Stimulated activated CD4-positive, alpha-beta T cell treated with anti-CD3 and anti-CD28 coated beads, Interleukin-4, amount 100 ng/mL, for 1 hour (primary cell): Measurements from ENCODE around the gene BRAF.
"Not testable (repeated sequence)": the region's sequence is repeated elsewhere in the genome, so short reads cannot be mapped to it uniquely, and the experiment has no call there.

Source experiments
- DNase-seq: peaks from one replicate; pipeline ENCODE4 v3.0.0-alpha.2; 2020

The BRAF gene

DNA sequence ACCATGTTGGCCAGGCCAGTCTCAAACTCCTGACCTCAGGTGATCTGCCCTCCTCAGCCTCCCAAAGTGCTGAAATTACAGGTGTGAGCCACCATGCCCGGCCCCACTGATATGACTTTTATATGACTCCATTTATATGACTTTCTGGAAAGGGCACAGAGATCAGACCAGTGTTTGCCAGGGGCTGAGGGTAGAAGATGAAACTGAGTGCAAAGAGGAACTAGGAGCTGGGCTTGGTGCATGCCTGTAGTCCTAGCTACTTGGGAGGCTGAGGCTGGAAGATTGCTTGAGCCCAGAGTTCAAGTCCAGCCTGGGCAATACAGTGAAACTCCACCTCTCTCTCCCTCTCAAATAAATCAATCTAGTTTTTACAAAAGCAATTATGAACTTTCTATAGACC, 7.5 kb downstream of the BRAF start:
- DNase-seq: no peak

DNA sequence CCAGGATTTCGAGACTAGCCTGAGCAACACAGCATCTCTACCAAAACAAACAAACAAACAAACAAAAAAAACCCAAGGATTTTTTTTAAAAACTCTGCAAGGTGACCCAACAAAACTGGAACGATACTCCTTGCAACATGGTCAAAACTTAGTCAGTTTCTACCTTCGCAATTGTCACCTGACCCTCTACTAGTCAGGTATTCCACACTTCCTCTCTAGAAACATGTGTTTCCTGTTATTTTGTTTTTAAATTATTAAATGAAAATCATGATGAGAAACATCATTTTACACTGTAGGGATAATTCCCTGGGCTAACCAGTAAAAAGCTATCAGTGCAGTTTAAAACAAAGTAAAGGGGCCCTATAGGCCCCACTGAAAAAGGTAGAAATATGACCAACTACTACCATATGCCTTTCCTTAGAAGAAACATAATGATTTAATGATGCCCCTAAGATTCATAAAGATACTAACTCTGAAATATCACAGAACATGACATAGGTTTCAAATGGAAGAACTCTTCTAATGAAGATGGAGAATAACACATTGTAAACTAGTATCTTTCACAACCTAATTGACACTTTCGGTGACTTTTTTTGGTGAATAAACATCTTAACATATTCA, 8.7 kb downstream of the BRAF start:
- no peak for DNase-seq

DNA sequence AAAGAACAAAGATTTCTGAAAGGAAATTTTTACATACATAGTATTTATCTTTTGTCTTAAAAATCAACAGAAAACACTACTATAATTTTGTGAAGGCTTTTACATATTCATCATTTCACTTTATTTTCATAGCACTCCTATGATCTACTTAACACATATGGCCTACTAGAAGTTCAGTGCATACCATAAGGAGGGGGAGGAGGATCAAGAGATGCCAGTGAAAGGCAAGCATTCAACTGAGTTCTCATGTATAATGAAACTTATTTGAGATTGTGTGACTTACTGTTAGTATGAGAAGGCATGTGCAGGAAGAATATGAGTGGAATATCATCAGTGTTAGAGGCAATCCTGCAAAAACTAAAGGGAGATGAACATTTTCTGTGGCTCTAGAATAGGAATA, 10.6 kb downstream of the BRAF start:
- DNase-seq: no peak

DNA sequence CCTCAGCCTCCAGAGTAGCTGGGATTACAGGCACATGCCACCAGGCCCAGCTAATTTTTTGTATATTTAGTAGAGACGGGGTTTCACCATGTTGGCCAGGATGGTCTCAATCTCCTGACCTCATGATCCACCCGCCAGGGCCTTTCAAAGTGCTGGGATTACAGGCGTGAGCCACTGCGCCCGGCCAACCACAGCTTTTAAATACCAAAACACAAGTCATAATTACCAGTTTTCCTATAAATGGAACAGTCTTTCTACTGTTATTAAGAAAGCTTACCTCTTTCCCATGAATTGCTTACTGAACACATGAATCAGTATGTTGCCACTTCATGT, 11.2 kb downstream of the BRAF start:
- DNase-seq: not testable (repeated sequence)

- DNase-seq: no peak
Measured at GRCh38 chr7:140911746-140912145, 13.0 kb downstream of the BRAF start.

- DNase-seq: no peak
Measured at GRCh38 chr7:140909476-140910161, 15.1 kb downstream of the BRAF start.

DNA sequence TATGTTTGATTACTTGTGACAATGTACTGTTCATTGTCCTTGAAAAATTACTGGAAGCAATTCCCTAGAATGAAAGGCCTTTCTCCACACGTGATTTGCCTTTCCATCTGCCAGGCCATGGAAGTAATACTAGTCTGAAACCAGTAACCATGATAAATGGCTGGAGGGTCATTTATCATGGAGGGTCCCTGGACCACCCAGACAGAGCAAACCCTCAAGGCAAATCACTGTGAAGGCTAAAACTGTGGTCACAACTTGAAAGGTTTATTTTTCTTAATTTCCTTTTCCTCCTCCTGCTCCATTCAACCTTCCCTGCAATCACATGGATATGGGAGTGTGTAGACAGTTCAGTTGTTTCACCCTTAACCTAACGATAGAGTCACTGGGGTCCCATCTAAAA, 16.4 kb downstream of the BRAF start:
- DNase-seq: no peak

DNA sequence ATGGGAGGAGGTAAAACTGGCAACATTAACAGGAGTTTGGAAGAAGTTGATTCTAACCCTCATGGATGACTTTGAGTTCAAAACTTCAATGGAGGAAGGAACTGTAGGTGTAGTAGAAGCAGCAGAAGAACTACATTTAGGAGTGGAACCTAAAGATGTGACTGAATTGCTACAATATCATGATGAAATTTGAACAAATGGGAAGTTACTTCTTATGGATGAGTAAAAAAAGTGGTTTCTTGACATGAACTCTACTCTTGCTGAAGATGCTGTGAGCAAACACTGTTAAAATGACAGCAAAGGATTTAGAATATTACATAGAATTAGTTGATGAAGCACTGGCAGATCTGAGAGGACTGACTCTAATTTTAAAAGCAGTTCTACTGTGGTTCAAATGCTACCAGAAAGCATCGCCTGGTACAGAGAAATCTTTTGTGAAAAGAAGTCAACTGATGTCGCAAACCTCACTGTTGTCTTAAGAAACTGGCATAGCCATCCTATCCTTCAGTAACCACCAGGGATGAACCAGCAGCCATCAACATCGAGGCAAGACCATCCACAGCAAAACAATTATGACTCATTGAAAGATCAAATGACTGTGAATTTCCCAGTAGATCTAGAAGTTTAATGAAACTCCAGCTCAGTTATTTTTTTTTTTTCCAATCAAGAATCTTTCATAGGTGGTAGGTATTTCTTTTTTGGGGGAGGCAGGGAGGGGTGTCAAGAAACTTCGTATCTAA, 20.8 kb downstream of the BRAF start:
- DNase-seq: no peak

GRCh38 chr7:140902303-140902953, 22.3 kb downstream of the BRAF start:
- no peak for DNase-seq

DNA sequence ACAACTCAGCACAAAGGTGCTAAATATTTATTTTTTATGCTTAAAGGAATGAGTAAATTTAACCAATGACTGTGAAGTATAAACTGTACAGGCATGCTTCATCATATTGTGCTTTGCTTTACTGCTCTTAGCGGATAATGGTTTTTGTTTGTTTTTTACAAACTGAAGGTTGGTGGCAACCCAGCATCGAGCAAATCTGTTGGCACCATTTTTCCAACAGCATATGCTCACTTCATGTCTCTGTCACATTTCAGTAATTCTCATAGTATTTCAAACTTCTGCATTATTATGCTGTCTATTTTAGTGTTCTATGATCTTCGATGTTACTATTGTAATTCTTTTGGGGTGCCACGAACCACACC, 22.8 kb downstream of the BRAF start:
- DNase-seq: no peak

GRCh38 chr7:140899883-140900282, 24.8 kb downstream of the BRAF start:
- no peak for DNase-seq

GRCh38 chr7:140898786-140899536, 25.8 kb downstream of the BRAF start:
- no peak for DNase-seq

GRCh38 chr7:140896996-140897395, 27.7 kb downstream of the BRAF start:
- no peak for DNase-seq

DNA sequence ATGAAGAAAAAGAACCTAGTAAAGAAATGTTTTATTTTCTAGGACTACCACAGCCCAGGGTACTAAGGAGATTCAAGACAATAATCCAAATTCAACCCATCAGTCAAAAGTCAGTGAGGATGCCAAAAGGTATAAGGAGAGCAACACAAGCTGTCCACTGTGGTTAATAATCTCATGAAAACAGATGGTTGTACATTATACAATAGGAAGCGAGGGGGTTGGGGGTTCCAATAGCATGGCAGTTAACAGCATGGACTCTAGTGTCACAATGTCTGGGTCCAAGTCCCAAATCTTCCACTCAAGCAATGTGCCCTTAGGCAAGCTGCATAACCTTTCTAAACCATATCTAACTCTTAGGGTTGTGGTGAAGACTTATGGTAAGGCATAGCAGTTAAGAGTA, 35.1 kb downstream of the BRAF start:
- DNase-seq: no peak

GRCh38 chr7:140889150-140889549, 35.6 kb downstream of the BRAF start:
- DNase-seq: no peak

DNA sequence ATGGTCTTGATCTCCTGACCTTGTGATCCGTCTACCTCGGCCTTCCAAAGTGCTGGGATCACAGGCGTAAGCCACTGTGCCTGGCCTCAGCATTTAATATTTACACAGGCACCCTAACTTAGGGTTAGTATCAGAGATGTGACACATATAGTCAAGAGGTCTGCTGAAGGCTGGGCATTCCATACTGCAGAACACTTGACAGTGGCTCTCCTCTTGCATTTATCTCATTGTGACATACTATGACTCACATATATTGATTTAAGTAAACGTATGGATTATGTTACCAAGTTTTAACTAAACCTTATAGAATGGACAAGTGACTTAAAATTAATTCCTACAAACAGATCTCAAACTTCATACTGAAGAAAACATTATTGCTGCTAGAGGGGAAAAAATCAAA, 36.6 kb downstream of the BRAF start:
- no peak for DNase-seq

- DNase-seq: no peak
Measured at GRCh38 chr7:140885735-140886334, 38.9 kb downstream of the BRAF start.

DNA sequence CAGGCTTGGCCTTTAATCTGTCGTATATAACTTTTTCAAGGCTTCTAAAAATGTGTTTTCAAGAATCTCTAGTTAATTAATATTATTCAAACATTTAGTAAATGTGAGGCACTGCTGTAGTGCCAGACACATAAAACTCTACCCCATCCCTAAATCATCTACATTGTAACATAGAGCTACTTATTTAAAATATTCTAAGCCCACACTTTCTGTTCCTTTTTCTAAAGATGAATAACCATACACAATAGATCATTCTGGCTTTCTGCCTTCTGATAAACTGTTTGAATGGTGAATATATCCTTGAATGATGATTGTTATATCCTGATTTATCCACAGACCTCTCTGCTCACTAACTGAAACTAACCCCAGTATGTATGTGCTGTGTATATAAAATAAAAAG, 41.4 kb downstream of the BRAF start:
- DNase-seq: no peak

GRCh38 chr7:140882834-140883233, 41.9 kb downstream of the BRAF start:
- not testable (repeated sequence) for DNase-seq

DNA sequence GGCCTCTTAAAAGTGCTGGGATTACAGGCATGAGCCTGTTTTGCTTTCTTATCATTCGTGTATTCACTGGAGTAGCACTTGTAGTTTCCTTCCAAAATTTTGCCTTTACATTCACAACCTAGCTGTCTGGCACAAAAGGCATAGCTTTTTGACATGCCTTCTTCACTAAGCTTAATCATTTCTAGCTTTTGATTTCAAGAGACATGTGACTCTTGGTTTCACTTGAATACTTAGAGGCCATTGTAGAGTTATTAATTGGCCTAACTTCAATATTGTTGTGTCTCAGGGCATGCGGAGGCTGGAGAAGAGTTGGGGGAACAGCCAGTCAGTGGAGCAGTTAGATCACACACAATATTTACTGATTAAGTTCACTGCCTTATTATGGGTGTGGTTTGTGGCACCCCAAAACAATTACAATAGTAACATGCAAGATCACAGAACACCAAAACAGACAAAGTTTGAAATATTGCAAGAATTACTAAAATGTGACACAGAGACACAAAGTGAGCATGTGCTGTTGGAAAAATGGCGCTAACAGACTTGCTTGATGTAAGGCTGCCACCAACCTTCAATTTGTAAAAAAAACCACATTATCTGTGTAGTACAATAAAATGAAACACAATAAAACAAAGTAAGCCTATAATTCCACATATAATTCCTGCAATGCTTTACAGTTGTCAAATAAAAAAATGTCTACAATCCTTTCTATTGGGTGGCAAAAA, 43.1 kb downstream of the BRAF start:
- no peak for DNase-seq

DNA sequence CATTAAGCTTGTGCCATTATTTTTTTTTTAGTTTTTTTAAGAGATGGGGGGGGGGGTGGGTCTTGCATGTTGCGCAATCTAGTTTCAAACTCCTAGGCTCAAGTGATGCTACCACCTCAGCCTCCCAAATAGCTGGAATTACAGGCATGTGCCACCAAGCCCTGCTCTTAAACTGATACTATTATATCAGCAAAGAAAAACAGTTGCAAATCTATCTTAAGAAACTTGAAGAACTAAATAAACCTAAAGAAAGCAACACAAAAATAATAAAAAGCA, 47.5 kb downstream of the BRAF start:
- no peak for DNase-seq

- DNase-seq: no peak
Measured at GRCh38 chr7:140876519-140877248, 48.0 kb downstream of the BRAF start.
